OCI-LY3 (cell line): ENCODE results near the gene GOLGA6A.
"Not testable (repeated sequence)": the region's sequence is repeated elsewhere in the genome, so short reads cannot be mapped to it uniquely, and the experiment has no call there.

Experiments
- H2AFZ ChIP-seq: fragments of 200-600, 300-600 bp; shearing (Covaris generic); 2 replicates; pipeline ENCODE4 v1.6.0; 2014; ENCODE audit warnings: antibody characterized with exemption, low read depth, low read length
- H3K27ac ChIP-seq: fragments of 200-600, 300-600 bp; sonication (generic); 2 replicates; pipeline ENCODE4 v1.5.1; 2014; ENCODE audit warnings: mild to moderate bottlenecking, low read length, moderate library complexity, mixed read lengths
- H3K27me3 ChIP-seq: fragments of 200-600, 300-600 bp; sonication (generic); 2 replicates; pipeline ENCODE4 v1.6.1; 2014; ENCODE audit warnings: low read depth, low read length, mixed read lengths
- H3K36me3 ChIP-seq: fragments of 200-600, 300-600 bp; sonication (generic); replicated peaks from 2 replicates; pipeline ENCODE3; 2014; ENCODE audit warnings: low read depth, low read length, mixed read lengths
- H3K4me1 ChIP-seq: fragments of 300-600, 200-600 bp; sonication (generic); 2 replicates; pipeline ENCODE4 v1.6.1; 2014; ENCODE audit warnings: low read length, mixed read lengths
- H3K4me2 ChIP-seq: fragments of 200-600, 300-600 bp; sonication (generic); 2 replicates; pipeline ENCODE4 v1.6.1; 2014; ENCODE audit warnings: low read length, mixed read lengths
- H3K4me3 ChIP-seq: fragments of 300-600, 200-600 bp; sonication (generic); 2 replicates; pipeline ENCODE4 v1.5.1; 2014; ENCODE audit warnings: antibody characterized with exemption, mild to moderate bottlenecking, low read length, moderate library complexity
- H3K79me2 ChIP-seq: fragments of 300-600, 200-600 bp; shearing (Covaris generic); 2 replicates; pipeline ENCODE4 v1.6.1; 2014; ENCODE audit warnings: mild to moderate bottlenecking, low read length, mixed read lengths
- H3K9ac ChIP-seq: fragments of 300-600, 200-600 bp; shearing (Covaris generic); 2 replicates; pipeline ENCODE4 v1.6.0; 2014; ENCODE audit warnings: mild to moderate bottlenecking, low read length, moderate library complexity
- H3K9me3 ChIP-seq: fragments of 200-600, 300-600 bp; shearing (Covaris generic); 2 replicates; pipeline ENCODE4 v1.6.1; 2014; ENCODE audit warnings: low read length, mixed read lengths; ENCODE audit not compliant: insufficient read depth
- H4K20me1 ChIP-seq: fragments of 200-600, 300-600 bp; sonication (generic); 2 replicates; pipeline ENCODE4 v1.6.1; 2016; ENCODE audit warnings: low read length, mixed read lengths; ENCODE audit not compliant: insufficient read depth
- EZH2phosphoT487 ChIP-seq: fragments of 200-600 bp; shearing (Covaris generic); IDR thresholded peaks from 2 replicates; pipeline ENCODE4 v1.6.1; 2018; ENCODE audit warnings: antibody characterized with exemption, mixed run types, low read depth
- TF ChIP-seq, protein P1 (sequence below): fragments of 200-600, 300-600 bp; sonication (generic); IDR thresholded peaks from 2 replicates; pipeline ENCODE4 v1.5.1; 2014; ENCODE audit warnings: antibody characterized with exemption, low read length, low read depth

GOLGA6A gene

DNA sequence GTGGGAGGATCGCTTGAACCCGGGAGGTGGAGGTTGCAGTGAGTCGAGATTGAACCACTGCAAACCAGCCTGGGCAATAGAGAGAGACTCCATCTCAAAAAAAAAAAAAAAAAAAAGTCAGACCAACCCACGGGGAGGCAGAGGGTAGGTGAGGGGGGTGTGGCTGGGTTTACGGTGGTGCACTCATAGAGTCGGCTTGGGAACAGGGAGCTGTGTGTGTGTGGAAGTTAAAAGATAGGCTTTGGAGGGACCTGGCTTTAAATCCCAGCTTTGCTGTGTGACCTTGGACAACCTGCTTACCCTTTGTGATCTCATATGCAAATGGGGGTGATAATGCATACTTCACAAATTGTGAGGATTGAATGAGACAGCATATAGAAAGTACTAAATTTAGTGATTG is 38.1 kb upstream of the GOLGA6A start:
- Histone ChIP-seq H3K9ac (no peak overlapping the region), H3K4me1 (peaks cover 56% of the 10 kb centered on the region), H3K9me3 (no peaks in the 10 kb centered on the region), H2AFZ (no peak overlapping the region), H3K27ac (no peak overlapping the region), H4K20me1 (no peaks in the 10 kb centered on the region), H3K36me3 (no peaks in the 10 kb centered on the region), H3K27me3 (no peaks in the 10 kb centered on the region), H3K4me3 (no peak overlapping the region), H3K4me2 (no peak overlapping the region), H3K79me2 (no peaks in the 10 kb centered on the region)
- TF ChIP-seq, protein P1, sequence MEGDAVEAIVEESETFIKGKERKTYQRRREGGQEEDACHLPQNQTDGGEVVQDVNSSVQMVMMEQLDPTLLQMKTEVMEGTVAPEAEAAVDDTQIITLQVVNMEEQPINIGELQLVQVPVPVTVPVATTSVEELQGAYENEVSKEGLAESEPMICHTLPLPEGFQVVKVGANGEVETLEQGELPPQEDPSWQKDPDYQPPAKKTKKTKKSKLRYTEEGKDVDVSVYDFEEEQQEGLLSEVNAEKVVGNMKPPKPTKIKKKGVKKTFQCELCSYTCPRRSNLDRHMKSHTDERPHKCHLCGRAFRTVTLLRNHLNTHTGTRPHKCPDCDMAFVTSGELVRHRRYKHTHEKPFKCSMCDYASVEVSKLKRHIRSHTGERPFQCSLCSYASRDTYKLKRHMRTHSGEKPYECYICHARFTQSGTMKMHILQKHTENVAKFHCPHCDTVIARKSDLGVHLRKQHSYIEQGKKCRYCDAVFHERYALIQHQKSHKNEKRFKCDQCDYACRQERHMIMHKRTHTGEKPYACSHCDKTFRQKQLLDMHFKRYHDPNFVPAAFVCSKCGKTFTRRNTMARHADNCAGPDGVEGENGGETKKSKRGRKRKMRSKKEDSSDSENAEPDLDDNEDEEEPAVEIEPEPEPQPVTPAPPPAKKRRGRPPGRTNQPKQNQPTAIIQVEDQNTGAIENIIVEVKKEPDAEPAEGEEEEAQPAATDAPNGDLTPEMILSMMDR, result no peak
- no peak for TF ChIP-seq EZH2phosphoT487

DNA sequence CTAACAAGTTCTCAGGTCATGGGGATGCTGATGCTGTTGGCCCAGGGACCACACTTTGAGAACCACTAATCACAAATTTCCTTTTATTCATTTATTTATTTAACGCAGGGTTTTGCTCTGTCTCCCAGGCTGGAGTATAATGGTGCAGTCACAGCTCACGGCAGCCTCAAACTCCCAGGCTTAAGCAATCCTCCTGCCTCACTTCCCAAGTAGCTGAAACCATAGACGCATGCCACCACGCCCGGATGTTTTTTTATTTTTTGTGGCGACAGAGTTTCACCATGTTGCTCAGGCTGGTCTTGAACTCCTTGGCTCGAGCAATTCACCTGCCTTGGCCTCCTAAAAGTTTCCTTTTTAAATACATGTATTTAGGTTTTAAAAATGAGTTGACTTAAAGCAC is 27.4 kb upstream of the GOLGA6A start:
- H3K27ac ChIP-seq, result no peak overlapping the region
- no peak overlapping the region for H3K4me2 ChIP-seq
- TF ChIP-seq, protein P1, result no peak
- no peak for TF ChIP-seq EZH2phosphoT487
- H4K20me1 ChIP-seq, result no peaks in the 10 kb centered on the region
- H3K79me2 ChIP-seq, result no peaks in the 10 kb centered on the region
- no peaks in the 10 kb centered on the region for H3K36me3 ChIP-seq
- H3K9ac ChIP-seq, result no peak overlapping the region
- no peak overlapping the region for H3K4me3 ChIP-seq
- no peaks in the 10 kb centered on the region for H3K4me1 ChIP-seq
- H3K27me3 ChIP-seq, result no peaks in the 10 kb centered on the region
- no peaks in the 10 kb centered on the region for H3K9me3 ChIP-seq
- H2AFZ ChIP-seq, result no peak overlapping the region

DNA sequence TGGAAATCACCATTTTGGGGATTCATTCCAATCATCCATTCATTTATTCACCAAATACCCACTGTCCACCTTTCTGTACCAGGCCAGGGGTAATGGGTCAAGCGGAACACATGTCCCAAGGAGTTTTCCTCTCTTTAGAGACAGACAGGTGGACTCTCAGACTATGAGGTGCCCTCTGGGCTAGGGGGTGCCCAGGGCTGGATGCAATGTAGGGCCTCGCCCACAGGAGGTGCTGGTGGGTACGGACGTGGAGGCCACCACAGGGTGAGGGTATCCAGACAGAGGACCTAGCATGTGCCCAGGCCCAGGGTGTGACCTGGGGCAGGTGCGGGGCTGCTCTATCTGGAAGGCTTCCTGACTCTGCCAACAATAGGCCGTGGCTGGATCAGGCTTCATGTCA is 26.3 kb upstream of the GOLGA6A start:
- H3K9me3 ChIP-seq, H2AFZ ChIP-seq, H3K27me3 ChIP-seq, H3K9ac ChIP-seq, H3K4me3 ChIP-seq, H3K79me2 ChIP-seq, H3K36me3 ChIP-seq, H3K27ac ChIP-seq, H3K4me2 ChIP-seq, H4K20me1 ChIP-seq, H3K4me1 ChIP-seq: not testable (repeated sequence)
- TF ChIP-seq, protein P1, result peak; percentile 17; the same call in 1 of the 2 replicates

DNA sequence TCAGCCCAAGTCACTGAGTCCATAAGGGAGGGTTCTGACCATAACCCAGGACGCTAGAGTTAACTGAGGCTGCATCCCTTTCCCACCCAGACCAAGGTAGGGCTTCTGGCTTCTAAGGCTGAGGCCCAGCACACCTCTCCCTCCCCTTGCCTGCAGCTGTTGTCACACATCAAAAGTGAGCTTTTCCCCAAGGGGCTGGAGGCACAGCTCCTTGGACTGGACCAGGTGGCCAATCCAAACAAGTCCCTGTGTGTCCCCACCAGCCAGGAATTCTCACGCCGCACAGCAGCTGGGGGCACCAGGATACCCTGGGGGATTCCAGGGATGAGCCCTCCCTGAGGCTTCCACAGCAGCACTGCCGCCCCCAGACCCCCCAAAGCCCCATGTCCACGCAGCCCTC is 25.8 kb upstream of the GOLGA6A start:
- H3K4me1 ChIP-seq, result no peaks in the 10 kb centered on the region
- H3K79me2 ChIP-seq, result no peaks in the 10 kb centered on the region
- H3K36me3 ChIP-seq, result no peaks in the 10 kb centered on the region
- no peak overlapping the region for H2AFZ ChIP-seq
- no peaks in the 10 kb centered on the region for H3K9me3 ChIP-seq
- no peak overlapping the region for H3K9ac ChIP-seq
- TF ChIP-seq, protein P1, result no peak
- no peak for TF ChIP-seq EZH2phosphoT487
- H3K27me3 ChIP-seq, result no peaks in the 10 kb centered on the region
- no peak overlapping the region for H3K27ac ChIP-seq
- no peak overlapping the region for H3K4me2 ChIP-seq
- no peak overlapping the region for H3K4me3 ChIP-seq
- no peaks in the 10 kb centered on the region for H4K20me1 ChIP-seq

DNA sequence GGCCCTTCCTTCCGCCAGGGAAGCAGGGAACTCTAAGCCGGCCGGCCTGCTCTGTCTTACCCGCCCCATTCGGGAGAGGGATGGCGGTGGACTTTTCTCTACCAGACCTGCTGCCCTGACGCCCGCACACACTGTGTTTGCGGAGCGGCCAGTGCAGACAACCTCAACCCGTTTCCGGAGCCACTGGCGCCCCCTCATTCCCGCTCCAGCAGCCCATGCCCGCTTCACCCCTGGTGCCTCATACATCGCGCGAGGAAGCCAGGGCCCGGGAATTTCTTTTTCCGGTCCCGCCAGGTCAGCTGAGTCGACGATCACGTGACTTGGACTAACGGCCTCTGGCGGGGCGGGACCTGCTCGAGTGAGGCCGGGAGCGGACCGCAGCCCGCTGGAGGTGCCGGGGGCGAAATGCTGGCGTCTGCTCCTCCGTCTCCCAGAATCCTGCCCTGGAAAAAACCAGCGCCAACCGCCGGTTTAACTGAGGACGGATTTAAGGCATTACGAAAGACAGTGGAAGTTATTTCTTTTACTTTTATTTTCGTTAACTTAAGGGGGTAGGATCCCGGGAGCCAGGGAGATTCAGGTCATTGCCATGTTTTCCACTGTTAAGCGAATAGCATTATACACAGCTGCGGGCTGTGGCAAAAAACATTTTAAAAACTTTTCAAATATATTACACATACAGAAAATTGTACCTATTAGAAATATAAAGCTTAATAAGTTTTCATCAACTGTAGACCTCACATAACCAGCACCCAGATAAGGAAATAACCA is 17.8 kb upstream of the GOLGA6A start:
- H3K4me2 ChIP-seq, H2AFZ ChIP-seq, H3K27me3 ChIP-seq, H3K9me3 ChIP-seq, H3K36me3 ChIP-seq, H3K4me1 ChIP-seq, H3K9ac ChIP-seq, H3K27ac ChIP-seq, H4K20me1 ChIP-seq, H3K79me2 ChIP-seq: not testable (repeated sequence)
- H3K4me3 ChIP-seq, result peak overlapping the region; percentile 58

DNA sequence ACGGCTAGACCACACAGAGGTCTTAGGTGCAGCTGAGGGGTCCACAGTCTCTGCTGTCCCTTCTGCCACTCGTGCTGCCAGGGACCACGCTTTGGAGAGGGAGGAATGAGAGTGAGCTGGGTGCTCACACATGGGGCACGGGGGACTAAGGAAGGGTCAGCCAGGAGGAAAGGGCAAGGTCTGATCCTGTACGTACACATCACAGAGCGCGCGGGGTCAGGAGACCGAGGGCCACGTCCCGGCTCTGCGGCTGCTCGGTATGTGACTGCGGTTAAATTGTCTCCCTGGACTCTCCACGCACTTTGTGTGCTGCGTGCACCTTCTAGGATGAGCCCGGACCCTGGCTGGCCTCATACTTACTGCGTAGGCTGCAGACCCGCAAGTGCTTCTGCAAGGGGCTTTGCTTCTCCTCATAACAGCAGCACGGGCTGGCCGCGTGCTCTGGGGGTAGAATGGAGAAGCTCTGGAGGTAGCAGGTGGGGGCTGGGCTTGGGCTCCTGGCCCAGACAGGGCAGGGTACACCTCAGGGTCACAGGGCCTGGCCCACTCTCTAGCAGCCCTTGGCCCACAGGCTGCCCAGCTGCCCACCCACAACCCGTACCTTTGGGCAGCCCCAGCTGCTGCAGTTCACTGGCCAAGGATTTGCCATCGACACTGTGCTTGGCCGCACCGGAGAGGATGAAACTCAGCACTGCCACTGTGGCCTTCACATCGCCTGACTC is 14.6 kb upstream of the GOLGA6A start:
- H3K9ac ChIP-seq, H3K27ac ChIP-seq, H3K9me3 ChIP-seq, H2AFZ ChIP-seq, H3K79me2 ChIP-seq, H3K4me2 ChIP-seq, H3K27me3 ChIP-seq, H3K4me3 ChIP-seq, H3K4me1 ChIP-seq, H4K20me1 ChIP-seq, H3K36me3 ChIP-seq: not testable (repeated sequence)
